Stomach (tissue), 4 donors: Measurements from ENCODE around the gene CRIM1.

Experiments
- POLR2AphosphoS5 ChIP-seq, 3 donors: sonication (generic); formaldehyde crosslinking; IDR thresholded peaks; one replicate each; pipeline ENCODE4 v1.6.1; 2016; ENCODE audit warnings: antibody characterized with exemption in 3 of 3
- TF ChIP-seq, protein P1 (sequence below), 7 experiments: fragments of 450-650 bp in 4 of 7; fragments of 200-600 bp in 3 of 7; sonication (generic) in 3 of 7; IDR thresholded peaks; one replicate each; pipeline ENCODE4 v1.5.1; 2016 to 2019; ENCODE audit warnings: antibody characterized with exemption in 7 of 7, control low read depth in 2 of 7, mild to moderate bottlenecking in 1 of 7

DNA sequence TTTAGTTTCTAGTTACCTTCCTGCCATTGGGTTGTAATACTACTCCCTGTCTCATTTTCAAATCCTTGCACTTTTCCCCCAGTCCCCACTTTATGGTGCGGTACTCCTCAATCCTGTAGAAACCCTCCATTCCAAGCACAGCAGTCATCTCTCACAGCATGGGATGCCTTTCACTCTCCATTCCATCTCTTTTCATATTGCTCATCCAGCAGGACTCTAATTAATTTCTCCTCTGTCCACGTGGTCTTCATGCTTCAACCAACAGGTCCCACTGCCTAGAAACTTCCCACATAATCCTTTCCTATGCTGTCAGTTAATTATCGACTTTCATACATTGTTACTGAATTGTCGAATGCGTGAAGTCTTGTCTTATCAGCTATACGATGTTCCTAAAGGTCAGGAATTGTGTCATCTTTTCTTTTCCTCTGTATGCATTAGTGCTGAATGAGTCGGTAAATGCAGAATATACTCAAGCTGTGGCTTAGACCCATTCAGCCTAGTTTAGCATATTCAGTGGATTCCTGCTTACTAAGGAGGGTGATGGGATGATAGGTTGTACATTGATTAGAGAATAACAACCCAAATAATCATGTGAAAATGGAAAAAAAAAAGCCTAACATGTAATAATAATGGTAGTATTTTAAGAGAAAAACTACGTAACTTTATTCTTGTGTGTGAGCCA is 89.7 kb downstream of the CRIM1 start:
- no peak for TF ChIP-seq POLR2AphosphoS5 (IDR thresholded peaks at IDR 0.05)
- TF ChIP-seq, protein P1, sequence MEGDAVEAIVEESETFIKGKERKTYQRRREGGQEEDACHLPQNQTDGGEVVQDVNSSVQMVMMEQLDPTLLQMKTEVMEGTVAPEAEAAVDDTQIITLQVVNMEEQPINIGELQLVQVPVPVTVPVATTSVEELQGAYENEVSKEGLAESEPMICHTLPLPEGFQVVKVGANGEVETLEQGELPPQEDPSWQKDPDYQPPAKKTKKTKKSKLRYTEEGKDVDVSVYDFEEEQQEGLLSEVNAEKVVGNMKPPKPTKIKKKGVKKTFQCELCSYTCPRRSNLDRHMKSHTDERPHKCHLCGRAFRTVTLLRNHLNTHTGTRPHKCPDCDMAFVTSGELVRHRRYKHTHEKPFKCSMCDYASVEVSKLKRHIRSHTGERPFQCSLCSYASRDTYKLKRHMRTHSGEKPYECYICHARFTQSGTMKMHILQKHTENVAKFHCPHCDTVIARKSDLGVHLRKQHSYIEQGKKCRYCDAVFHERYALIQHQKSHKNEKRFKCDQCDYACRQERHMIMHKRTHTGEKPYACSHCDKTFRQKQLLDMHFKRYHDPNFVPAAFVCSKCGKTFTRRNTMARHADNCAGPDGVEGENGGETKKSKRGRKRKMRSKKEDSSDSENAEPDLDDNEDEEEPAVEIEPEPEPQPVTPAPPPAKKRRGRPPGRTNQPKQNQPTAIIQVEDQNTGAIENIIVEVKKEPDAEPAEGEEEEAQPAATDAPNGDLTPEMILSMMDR (IDR thresholded peaks at IDR 0.05): no peak
